Lung (tissue), 12 donors: ENCODE data around the gene DIP2C. TPM values are rescaled to one million over a fixed set of nuclear protein-coding genes. Genes with fewer than 3 reads are reported as not detected.
"Not testable (repeated sequence)": the region's sequence is repeated elsewhere in the genome, so short reads cannot be mapped to it uniquely, and the experiment has no call there.

Experiments
- ATAC-seq: fragments of 200-7000 bp; cut with Tn5 transposase; one replicate; pipeline ENCODE4 v1.9.1; 2020; ENCODE audit warnings: moderate number of reproducible peaks; ENCODE audit not compliant: insufficient read depth, low FRiP score
- DNase-seq, 3 donors: peaks; one replicate each; pipeline ENCODE4 v3.0.0-alpha.2; 2013 to 2017
- H3K27ac ChIP-seq, 2 donors: one replicate each; pipeline ENCODE4 v1.5.1; 2013; ENCODE audit warnings: mild to moderate bottlenecking in 2 of 2, moderate library complexity in 2 of 2, control low read depth in 1 of 2, inconsistent platforms in 1 of 2, low read depth in 1 of 2, low read length in 1 of 2
- H3K27me3 ChIP-seq, 3 donors: one replicate each; pipeline ENCODE4 v1.5.1; 2013; ENCODE audit warnings: low read length in 2 of 3; ENCODE audit not compliant: control insufficient read depth in 3 of 3, insufficient read depth in 3 of 3
- H3K36me3 ChIP-seq, 4 donors: one replicate each; pipeline ENCODE4 v1.5.1; 2013; ENCODE audit warnings: low read length in 4 of 4, mild to moderate bottlenecking in 1 of 4, moderate library complexity in 1 of 4; ENCODE audit not compliant: control insufficient read depth in 4 of 4, insufficient read depth in 4 of 4
- H3K4me1 ChIP-seq, 5 donors: one replicate each; pipeline ENCODE4 v1.5.1; 2013; ENCODE audit warnings: low read length in 5 of 5, mild to moderate bottlenecking in 2 of 5, moderate library complexity in 1 of 5; ENCODE audit not compliant: control insufficient read depth in 5 of 5, insufficient read depth in 5 of 5
- H3K4me3 ChIP-seq: one replicate; pipeline ENCODE4 v1.5.1; 2013; ENCODE audit warnings: mild to moderate bottlenecking, control low read depth, moderate library complexity
- H3K9ac ChIP-seq, 2 donors: one replicate each; pipeline ENCODE4 v1.5.1; 2013; ENCODE audit warnings: low read length in 2 of 2, control low read depth in 1 of 2; ENCODE audit not compliant: insufficient read depth in 1 of 2
- H3K9me3 ChIP-seq, 4 donors: one replicate each; pipeline ENCODE4 v1.5.1; 2013; ENCODE audit warnings: low read length in 3 of 4, mild to moderate bottlenecking in 1 of 4, moderate library complexity in 1 of 4; ENCODE audit not compliant: control insufficient read depth in 4 of 4, insufficient read depth in 3 of 4
- CTCF ChIP-seq: IDR thresholded peaks from 2 replicates; pipeline ENCODE4 v1.5.1; 2012; ENCODE audit warnings: mild to moderate bottlenecking; ENCODE audit errors: control extremely low read depth, extremely low read depth
- WGBS, 2 donors: extraction: QIAGEN DNeasy Blood & Tissue Kit; methylation state at CpG; one replicate each; pipeline ENCODE4 v1.1.7; 2013; 5-methylcytosine and 5-hydroxymethylcytosine counted together
- polyA plus RNA-seq, 2 donors: library from polyadenylated mRNA; stranded (reverse); fragments of 200-250 nt; gene quantifications; one replicate each; pipeline ENCODE4 v1.2.1, GENCODE V29; 2013
- total RNA-seq, 2 donors: library from RNA; depleted of rRNA in 1 of 2; stranded (reverse); fragments of >200 nt in 1 of 2; gene quantifications; one replicate each; pipeline ENCODE4 v1.2.1, GENCODE V29; 2014 to 2021
- donor health status: control.
- donor health status: control.
- donor health status: Bipolar disorder and iron deficiency.
- donor health status: healthy.
- donor health status: DM: yes; HTN: yes; CAD: no.

Gene DIP2C
- total and polyA plus RNA-seq, 4 donors, result 3.6 to 20.0 (median 9.5) TPM

GRCh38 chr10:680745-681144 is 8.7 kb downstream of the DIP2C start:
- Histone ChIP-seq H3K4me3 (no peak overlapping the region), H3K9me3 (no peaks in the 10 kb centered on the region), H3K36me3 (no peaks in the 10 kb centered on the region), H3K9ac (no peak overlapping the region), H3K27ac (no peak overlapping the region), H3K4me1 (peaks cover 0 to 14% (median 0%) of the 10 kb centered on the region in 5 donors), H3K27me3 (no peaks in the 10 kb centered on the region)
- WGBS, 2 donors, result 94% methylated on average over 12 of the region's 12 CpGs
- no peak for DNase-seq
- no peak for ATAC-seq
- TF ChIP-seq CTCF, result no peak

GRCh38 chr10:680146-680545 is 9.3 kb downstream of the DIP2C start:
- DNase-seq (no peak), ATAC-seq (no peak)
- 66 to 77% methylated on average over 11 of the region's 11 CpGs for WGBS, 2 donors
- Histone ChIP-seq H3K9ac (no peak overlapping the region), H3K9me3 (no peaks in the 10 kb centered on the region), H3K36me3 (no peaks in the 10 kb centered on the region), H3K27ac (peak overlapping the region in 1 of 2 donors; percentile 4), H3K4me1 (peaks cover 0 to 14% (median 0%) of the 10 kb centered on the region in 5 donors), H3K4me3 (no peak overlapping the region), H3K27me3 (no peaks in the 10 kb centered on the region)
- TF ChIP-seq CTCF, result no peak

GRCh38 chr10:679556-679955 is 9.9 kb downstream of the DIP2C start:
- TF ChIP-seq CTCF, result no peak
- peak overlapping the region in 1 of 2 donors; percentile 4 for H3K27ac ChIP-seq
- ATAC-seq, result no peak

GRCh38 chr10:678662-679005 is 10.8 kb downstream of the DIP2C start:
- not testable (repeated sequence) for DNase-seq, ATAC-seq, H3K36me3 ChIP-seq, H3K9me3 ChIP-seq, H3K9ac ChIP-seq, H3K27ac ChIP-seq, H3K4me3 ChIP-seq, H3K27me3 ChIP-seq
- WGBS, 2 donors, result 75 to 83% methylated on average over 9 to 14 of the region's 24 CpGs
- H3K4me1 ChIP-seq, result peaks cover 0 to 13% (median 0%) of the 10 kb centered on the region in 5 donors

More at GRCh38 chr10:679556-679955, 9.9 kb downstream of the DIP2C start:
- Histone ChIP-seq H3K9ac (no peak overlapping the region), H3K9me3 (no peaks in the 10 kb centered on the region), H3K4me3 (no peak overlapping the region), H3K36me3 (no peaks in the 10 kb centered on the region), H3K4me1 (peaks cover 0 to 14% (median 0%) of the 10 kb centered on the region in 5 donors), H3K27me3 (no peaks in the 10 kb centered on the region)
- DNase-seq, result no peak
- WGBS, 2 donors, result 95 to 98% methylated on average over 14 to 15 of the region's 15 CpGs
